GM21619 (cell line): ENCODE results near the gene RAD9A.

Experiments
- ATAC-seq: cut with Tn5 transposase; IDR thresholded peaks from one replicate; pipeline ENCODE4 v1.9.1; 2021; ENCODE audit not compliant: unreplicated experiment

The RAD9A gene

DNA sequence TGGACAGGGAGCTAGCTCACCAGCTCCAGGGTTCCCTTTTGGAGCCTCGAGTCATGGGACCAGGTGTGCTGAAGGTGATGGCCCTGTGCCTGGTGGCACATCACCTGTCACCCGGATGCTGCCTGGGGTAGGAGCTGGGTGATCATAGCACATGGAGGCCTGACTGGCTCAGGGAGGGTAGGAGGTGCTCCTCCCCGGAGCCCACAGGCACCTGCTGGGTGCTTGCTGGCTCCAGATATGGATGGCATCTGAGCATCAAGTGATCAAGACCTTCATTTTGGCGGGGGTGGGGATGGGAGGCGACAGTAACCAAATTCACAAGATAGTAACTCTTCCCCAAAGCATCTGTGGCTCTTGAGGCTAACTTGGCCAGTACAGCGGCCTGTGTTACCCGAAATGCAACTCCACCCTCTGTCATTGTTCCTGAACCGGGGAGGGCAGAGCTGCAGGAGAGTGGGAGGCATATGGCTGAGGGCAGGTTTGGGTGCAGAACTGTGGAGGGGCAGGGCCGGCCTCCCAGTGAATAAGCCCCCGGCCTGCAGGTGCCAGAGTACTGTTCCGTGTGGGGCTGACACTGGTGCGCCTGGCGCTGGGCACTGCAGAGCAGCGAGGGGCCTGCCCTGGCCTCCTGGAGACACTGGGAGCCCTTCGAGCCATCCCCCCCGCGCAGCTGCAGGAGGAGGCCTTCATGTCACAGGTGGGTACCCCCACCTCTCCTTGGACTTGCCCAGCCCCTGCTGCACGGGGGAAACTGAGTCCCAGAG lies 16.8 kb downstream of the RAD9A start:
- ATAC-seq: no peak

DNA sequence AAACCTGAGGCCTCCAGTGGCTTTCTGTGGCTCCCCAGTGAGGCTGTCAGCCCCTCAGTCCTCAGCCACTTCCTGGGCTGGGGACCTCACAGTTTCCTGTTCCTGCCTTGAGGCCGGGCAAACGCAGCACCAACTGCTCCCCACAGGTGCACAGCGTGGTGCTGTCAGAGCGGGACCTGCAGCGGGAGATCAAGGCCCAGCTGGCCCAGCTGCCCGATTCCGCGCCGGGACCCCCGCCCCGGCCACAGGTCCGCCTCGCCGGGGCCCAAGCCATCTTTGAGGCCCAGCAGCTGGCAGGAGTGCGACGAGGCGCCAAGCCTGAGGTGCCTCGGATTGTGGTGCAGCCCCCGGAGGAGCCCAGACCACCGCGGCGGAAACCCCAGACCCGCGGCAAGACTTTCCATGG lies 17.5 kb downstream of the RAD9A start:
- peak; percentile 53 for ATAC-seq

- no peak for ATAC-seq
Measured at GRCh38 chr11:67409781-67410368, 18.1 kb downstream of the RAD9A start.

DNA sequence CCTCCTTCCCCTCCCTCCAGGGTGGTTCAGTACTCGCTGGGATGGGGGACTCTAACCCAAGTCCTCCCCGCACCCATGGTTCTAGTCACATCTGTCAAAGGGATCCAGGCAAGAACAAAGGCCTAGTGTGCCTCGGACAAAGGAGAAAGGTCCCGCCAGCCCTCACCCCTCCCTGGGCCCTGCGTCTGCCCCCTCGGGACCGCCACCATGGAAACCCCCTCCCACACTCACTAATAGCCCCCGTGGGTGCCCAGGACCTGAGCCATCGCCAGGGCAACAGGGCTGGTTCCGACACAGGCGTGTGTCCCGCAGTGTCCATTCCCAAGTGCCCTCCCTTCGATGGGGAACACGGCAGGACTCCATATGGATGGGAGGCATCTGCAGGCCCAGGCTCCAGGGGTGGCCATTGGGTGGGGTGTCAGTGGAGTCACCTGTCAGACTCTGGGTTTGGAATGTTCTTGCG lies 18.6 kb downstream of the RAD9A start:
- ATAC-seq: no peak

DNA sequence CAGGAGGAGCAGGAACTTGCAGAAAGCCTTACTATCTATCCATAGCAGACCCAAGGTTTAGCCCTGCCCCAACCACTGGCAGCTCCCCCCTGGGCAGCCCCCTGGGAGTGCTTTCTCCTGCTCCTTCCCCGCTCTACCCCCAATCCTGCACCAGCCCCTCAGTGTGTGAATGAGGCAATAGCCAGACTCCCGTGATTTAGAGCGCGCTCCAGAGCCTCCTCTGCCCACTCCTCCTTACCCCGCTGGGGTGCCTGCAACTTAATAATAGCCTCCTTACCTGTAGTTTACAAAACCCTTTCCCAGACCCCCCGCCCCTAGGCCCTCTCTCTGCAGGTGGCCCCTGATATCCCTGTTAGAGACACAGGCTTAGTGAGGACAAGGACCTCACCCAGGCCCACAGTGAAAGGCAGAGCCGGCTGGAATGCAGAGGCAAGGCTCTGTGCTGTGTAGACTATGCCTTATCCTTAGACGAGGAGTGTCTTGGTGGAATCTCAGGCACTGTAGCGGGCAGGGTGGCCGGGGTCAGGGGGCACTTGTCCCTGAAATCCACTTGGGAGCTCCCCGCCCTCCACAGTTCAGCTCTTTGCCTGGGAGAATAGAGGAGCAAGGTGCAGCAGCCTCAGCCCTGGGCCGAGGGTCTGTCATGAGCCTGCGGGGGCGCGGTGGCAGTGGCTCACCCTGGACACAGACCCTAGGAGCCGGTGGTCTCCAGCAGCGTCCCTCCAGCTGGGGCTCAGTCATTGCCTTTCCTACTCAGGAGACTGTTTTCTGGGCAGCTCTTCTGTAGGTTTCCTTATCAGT lies 19.4 kb downstream of the RAD9A start:
- ATAC-seq: no peak

DNA sequence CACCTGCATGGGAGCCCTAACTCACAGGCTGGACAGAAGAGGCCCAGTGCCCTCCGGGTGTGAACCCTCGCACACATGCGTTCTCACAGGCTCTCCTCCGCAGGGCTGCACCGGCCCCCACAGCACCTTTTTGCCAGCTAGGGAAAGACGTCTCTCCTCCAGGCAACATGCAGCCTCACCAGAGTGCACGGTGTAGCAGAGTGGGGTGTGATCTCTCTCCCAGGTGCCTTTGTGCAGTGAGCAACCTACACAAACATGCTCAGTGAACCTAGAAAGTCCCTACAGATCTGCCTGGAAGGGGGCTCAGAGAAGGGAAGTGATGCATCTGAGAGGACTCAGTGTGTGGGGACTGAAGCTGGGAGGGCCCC lies 20.0 kb downstream of the RAD9A start:
- no peak for ATAC-seq

- no peak for ATAC-seq
Measured at GRCh38 chr11:67412495-67413179, 20.9 kb downstream of the RAD9A start.

DNA sequence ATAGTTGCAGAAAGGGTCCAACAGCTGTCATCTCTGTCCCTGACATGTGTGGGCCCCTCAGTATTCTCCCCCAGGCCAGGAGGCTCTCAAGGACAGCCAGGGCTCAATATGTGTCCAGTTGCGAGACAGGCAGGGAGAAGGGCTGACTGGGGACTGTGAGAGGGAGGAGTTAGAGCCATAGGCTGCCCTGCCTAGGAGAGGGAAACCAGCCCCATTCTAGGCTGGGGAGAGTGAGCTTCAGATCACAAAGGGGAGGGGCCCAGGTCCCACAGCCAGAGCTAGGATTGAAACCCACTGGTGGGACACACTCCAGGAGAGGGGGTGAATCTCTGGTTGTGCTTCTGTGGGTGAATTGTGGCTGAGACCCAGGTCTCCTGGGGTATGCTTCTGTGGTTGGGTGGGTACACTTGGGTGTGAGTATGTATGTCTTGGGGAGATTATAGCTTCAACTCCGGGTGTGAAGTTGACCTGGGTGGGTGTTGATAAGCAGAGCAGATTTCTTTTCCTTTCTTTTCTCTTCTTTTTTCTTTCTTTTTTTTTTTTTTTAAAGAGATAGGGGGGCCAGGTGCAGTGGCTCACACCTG lies 21.6 kb downstream of the RAD9A start:
- no peak for ATAC-seq

- ATAC-seq: no peak
Measured at GRCh38 chr11:67415501-67416304, 23.9 kb downstream of the RAD9A start, which contains the start of gene CARNS1. Gene CARNS1 (plus strand): TSS chr11:67415678. CDS start chr11:67416200, 522 bp downstream.

GRCh38 chr11:67416416-67417335 lies 24.9 kb downstream of the RAD9A start:
- no peak for ATAC-seq

DNA sequence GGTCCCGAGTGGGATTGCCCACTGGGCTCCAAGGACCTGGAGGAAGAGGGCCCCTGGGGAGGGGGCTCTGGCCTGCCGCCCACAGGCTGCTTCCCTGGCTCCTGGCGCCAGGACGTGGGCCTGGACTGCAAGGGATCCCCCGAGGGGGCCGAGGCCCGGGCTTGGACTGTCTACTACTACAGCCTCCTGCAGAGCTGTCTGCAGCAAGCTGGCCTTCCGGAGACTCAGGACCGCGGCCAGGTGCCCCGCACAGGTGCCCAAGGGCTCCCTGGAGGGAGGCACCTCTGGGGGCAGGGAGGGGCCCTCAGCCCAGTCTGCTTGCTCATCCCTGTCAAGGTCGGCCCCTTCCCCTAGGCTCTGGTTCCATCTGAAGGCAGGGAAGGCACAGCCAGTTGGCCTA lies 25.6 kb downstream of the RAD9A start:
- no peak for ATAC-seq

- no peak for ATAC-seq
Measured at GRCh38 chr11:67418476-67419281, 26.9 kb downstream of the RAD9A start.

GRCh38 chr11:67419325-67420049 lies 27.7 kb downstream of the RAD9A start:
- ATAC-seq: no peak

DNA sequence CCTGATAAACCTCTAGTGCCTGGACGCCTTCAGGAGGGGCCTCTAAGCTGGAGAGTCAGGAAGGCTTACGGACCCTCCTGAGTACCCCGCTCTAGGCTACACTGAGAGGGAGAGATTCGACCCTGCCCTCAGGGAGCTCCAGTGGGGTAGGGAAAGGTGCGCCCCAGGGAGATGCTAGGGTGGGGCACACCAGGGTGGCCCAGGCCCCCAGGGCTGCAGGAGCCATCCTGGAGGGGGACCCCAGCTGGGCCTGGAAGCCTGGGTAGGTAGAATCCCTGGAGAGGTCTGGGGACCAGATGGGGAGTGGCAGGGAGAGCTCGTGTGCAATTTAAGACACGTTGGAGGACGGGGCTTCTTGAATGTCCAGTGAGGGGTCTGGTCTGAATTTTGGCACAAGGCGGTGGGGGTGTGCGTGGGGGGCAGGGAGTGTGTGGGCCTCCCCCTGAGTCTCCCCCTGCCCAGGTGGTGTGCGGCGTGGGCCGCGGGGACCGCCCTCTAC lies 28.4 kb downstream of the RAD9A start:
- ATAC-seq: no peak

DNA sequence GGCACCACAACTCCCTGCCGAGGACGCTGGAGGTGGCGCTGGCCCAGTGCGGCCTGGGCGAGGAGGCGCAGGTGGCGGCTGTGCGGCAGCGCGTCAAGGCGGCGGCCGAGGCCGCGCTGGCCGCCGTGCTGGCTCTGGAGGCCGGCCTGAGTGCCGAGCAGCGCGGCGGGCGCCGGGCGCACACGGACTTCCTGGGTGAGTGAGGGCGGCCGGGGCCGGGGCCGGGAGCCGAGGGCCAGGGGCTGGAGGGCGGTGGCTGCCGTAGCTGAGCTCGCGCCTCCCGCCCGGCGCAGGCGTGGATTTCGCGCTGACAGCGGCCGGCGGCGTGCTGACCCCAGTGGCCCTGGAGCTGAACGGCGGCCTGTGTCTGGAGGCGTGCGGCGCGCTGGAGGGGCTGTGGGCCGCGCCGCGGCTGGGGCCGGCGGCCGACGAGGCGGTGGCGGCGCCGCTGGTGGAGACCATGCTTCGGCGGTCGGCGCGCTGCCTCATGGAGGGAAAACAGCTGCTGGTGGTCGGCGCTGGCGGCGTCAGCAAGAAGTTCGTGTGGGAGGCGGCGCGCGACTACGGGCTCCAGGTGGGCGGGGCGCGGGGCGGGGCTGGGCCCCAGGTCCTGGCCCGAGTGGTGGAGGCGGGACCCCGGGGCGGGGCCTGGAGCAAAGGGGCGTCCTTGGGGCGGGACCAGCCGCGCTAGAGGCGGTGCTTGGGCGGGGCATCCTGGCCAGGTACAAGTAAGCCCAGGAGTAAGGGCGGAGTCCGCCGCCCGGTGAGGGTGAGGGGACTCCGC lies 29.1 kb downstream of the RAD9A start:
- ATAC-seq: peak; percentile 69

GRCh38 chr11:67421430-67422031 lies 29.7 kb downstream of the RAD9A start:
- no peak for ATAC-seq
